Upper lobe of right lung (tissue), 1 donor: ENCODE data around the gene SLC24A4. TPM values are rescaled to one million over a fixed set of nuclear protein-coding genes. Genes with fewer than 3 reads are reported as not detected.

Experiments used
- ATAC-seq: fragments of 200-7000 bp; cut with Tn5 transposase; one replicate; pipeline ENCODE4 v1.9.1; 2020; ENCODE audit warnings: mild to moderate bottlenecking, moderate library complexity
- DNase-seq: peaks from one replicate; pipeline ENCODE4 v3.0.0-alpha.2; 2020
- H3K27ac ChIP-seq: fragments of 200-600 bp; one replicate; pipeline ENCODE4 v1.8.0; 2022
- H3K27me3 ChIP-seq: fragments of 200-600 bp; one replicate; pipeline ENCODE4 v1.8.0; 2022; ENCODE audit warnings: mild to moderate bottlenecking
- H3K36me3 ChIP-seq: fragments of 200-600 bp; one replicate; pipeline ENCODE4 v1.8.0; 2022
- H3K4me1 ChIP-seq: fragments of 200-600 bp; one replicate; pipeline ENCODE4 v1.8.0; 2022
- H3K4me3 ChIP-seq: fragments of 200-600 bp; one replicate; pipeline ENCODE4 v1.8.0; 2022; ENCODE audit warnings: mild to moderate bottlenecking
- H3K9me3 ChIP-seq: fragments of 200-600 bp; one replicate; pipeline ENCODE4 v1.8.0; 2022
- intact Hi-C: fragments of 100-400 bp; cut with DNase I; formaldehyde crosslinking; loops from one replicate; pipeline ENCODE4 v1.11.0; 2022
- total RNA-seq: library from RNA; stranded (reverse); fragmentation: NEBNext Ultra II Directional; extraction: Animal tissue kit (Norgen Biotek cat#: 25700); gene quantifications from one replicate; pipeline ENCODE4 v1.2.1, GENCODE V29; 2021
- TF ChIP-seq, protein P1 (sequence below): fragments of 200-600 bp; IDR thresholded peaks from one replicate; pipeline ENCODE4 v1.8.0; 2022; ENCODE audit warnings: antibody characterized with exemption
- donor health status: DM: no; HTN: yes; CAD: no; lungs with severe emphysema.

SLC24A4 gene
- total RNA-seq, 1 donor from 2014 or later, result 1.6 TPM

DNA sequence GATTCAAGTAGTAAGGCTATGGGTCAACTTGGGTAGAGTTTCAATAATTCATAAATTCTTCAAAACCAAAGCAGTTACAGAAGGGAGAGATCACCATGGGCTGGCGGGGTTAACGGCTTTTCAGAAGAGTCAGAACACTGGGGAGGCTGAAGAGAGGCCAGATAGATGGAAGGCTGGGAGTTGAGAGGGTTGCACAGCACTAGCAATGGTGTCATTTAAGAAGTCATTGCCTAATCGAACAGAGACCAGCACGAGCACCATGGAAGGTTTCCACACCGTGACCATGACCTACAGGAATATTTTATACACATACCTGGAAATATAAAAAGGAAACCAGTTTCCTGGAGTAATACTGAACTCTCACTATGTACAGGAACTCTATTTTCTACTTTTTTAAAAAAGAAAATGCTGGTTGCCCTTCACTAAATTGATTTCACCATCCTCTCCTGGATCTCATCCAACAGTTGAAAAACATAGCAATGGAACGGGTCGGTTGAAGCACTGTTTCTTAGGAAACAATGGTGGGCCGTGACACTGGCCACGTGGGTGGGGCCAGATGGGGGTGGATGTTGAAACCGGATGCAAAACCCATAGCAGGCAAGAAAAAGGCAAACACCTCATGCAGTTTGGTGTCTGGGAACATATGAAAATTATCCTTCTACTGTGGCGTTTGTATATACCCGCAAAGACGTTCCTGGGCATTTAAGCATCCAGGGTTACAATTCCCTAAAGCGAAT lies 152.7 kb downstream of the SLC24A4 start:
- ATAC-seq (peak; percentile 71), DNase-seq (peak; percentile 80)
- Histone ChIP-seq H3K4me3 (no peak overlapping the region), H3K9me3 (no peaks in the 10 kb centered on the region), H3K27ac (peak overlapping the region; percentile 8), H3K36me3 (no peaks in the 10 kb centered on the region), H3K27me3 (no peaks in the 10 kb centered on the region), H3K4me1 (peaks cover 11% of the 10 kb centered on the region)
- TF ChIP-seq, protein P1, sequence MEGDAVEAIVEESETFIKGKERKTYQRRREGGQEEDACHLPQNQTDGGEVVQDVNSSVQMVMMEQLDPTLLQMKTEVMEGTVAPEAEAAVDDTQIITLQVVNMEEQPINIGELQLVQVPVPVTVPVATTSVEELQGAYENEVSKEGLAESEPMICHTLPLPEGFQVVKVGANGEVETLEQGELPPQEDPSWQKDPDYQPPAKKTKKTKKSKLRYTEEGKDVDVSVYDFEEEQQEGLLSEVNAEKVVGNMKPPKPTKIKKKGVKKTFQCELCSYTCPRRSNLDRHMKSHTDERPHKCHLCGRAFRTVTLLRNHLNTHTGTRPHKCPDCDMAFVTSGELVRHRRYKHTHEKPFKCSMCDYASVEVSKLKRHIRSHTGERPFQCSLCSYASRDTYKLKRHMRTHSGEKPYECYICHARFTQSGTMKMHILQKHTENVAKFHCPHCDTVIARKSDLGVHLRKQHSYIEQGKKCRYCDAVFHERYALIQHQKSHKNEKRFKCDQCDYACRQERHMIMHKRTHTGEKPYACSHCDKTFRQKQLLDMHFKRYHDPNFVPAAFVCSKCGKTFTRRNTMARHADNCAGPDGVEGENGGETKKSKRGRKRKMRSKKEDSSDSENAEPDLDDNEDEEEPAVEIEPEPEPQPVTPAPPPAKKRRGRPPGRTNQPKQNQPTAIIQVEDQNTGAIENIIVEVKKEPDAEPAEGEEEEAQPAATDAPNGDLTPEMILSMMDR, result no peak
- intact Hi-C loops, result no loop called here

DNA sequence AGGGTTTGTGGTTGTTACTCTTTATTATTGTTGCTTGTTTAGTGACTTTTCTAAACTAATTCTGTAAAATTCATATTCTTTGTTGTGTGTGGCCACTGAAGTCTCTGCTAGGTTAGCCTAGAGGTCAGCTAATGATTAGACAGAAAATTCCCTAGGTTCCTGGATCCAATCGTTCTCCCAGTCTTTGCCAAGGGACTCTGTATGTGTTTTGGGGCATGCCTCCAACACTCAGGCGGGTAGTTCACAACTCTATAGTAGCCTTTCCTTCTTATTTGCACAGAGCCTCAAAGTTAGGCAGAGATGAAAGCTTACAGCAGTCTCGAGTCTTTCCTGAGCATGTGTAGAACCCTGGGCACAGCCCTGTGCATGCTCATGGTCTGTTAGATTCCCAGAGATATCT lies 157.9 kb downstream of the SLC24A4 start:
- Histone ChIP-seq H3K4me3 (no peak overlapping the region), H3K27ac (no peak overlapping the region), H3K36me3 (no peaks in the 10 kb centered on the region), H3K9me3 (no peaks in the 10 kb centered on the region), H3K4me1 (peaks cover 7% of the 10 kb centered on the region), H3K27me3 (no peaks in the 10 kb centered on the region)
- intact Hi-C loops, result no loop called here
- DNase-seq, result no peak
- TF ChIP-seq, protein P1, result no peak
- ATAC-seq, result no peak

DNA sequence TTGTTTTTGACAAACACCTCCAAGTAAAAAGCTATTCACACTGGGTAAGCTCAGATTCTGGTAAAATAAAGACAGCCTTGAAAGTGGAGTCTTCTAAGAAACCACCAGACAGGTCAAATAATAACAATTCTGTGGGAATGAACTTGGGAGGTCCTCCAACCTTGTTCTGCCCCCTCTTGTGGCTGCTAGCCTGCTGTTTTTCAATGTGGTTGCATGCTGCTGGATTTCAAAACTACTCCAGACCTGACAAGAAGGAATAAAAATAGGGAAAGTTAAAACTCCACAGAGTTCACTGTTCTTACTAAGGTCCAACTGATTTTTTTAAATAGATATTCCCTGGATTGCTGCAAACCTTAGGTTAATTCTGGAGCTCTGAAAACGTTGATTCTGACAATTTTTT lies 158.4 kb downstream of the SLC24A4 start:
- intact Hi-C loops, result no loop called here
- ATAC-seq (no peak), DNase-seq (no peak)
- TF ChIP-seq, protein P1, result peak; percentile 13
- no peaks in the 10 kb centered on the region for H3K27me3 ChIP-seq
- H3K4me3 ChIP-seq, result no peak overlapping the region
- H3K27ac ChIP-seq, result no peak overlapping the region
- H3K36me3 ChIP-seq, result no peaks in the 10 kb centered on the region
- H3K4me1 ChIP-seq, result peaks cover 7% of the 10 kb centered on the region
- H3K9me3 ChIP-seq, result no peaks in the 10 kb centered on the region

DNA sequence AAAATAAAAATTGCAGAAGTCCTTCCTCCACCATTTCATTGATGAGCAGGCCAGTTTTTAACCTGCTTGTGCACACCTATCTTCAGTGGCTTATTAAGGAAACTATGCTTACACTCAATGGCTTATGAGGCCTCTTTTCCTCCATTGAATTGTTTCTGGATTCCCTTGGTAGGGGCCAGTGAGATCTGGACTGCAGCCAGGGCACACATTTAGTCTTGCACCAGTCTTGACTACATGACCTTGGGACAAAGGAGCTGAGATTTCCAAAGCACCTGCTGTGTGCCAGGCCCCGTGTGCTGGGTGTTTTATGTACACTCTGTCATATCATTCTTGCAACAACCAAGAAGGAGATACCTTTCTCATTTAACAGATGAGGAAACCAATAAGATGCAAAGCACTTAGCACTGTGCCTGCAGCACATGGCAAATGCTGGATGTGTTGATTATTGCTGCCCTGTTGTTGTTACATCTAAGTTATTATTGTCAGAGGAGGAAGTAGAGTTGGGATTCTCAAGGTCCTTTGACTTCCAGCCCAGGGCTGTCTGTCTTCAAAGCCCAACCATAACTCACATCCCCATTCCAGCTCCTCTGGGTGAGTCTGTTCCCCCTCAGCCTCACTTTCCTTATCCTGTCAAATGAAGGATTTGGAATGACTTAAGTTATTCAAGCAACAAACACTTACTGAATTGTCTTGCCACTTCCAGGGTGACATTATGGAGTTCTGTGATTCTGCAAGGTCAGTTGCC lies 159.0 kb downstream of the SLC24A4 start:
- Histone ChIP-seq H3K4me3 (no peak overlapping the region), H3K9me3 (no peaks in the 10 kb centered on the region), H3K27ac (no peak overlapping the region), H3K27me3 (no peaks in the 10 kb centered on the region), H3K36me3 (no peaks in the 10 kb centered on the region), H3K4me1 (peaks cover 12% of the 10 kb centered on the region)
- intact Hi-C loops, result no loop called here
- TF ChIP-seq, protein P1, result no peak
- no peak for ATAC-seq
- no peak for DNase-seq

DNA sequence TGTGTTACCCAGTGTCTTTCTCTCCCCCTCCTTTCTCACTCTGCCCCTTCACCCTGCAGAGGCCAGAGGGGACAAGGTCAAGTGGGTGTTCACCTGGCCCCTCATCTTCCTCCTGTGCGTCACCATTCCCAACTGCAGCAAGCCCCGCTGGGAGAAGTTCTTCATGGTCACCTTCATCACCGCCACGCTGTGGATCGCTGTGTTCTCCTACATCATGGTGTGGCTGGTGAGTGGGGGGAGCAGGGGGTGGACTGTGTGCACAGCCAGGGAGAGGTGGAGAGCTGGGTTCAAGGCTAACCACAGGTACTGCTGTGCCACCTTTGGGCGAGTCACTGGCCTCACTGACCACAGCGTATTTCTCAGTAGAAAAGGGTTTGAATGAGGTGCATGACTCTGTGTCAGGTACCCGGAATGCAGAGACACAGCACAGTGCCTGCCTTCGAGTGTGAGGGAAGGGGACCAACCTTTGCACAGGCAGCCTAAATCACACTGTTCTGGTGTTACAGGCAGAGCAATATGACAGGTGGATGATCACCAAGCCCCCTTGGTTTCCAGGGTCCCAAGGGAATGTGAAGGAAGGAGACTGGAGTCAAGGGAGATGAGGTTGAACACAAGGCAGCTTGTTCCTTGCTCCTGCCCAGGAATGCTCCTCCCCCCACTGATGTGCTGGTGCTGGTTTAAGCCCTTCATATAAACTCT lies 159.8 kb downstream of the SLC24A4 start:
- no peaks in the 10 kb centered on the region for H3K9me3 ChIP-seq
- no peak for ATAC-seq
- TF ChIP-seq, protein P1, result no peak
- intact Hi-C loops, result no loop called here
- H3K4me3 ChIP-seq, result no peak overlapping the region
- H3K36me3 ChIP-seq, result no peaks in the 10 kb centered on the region
- H3K4me1 ChIP-seq, result peaks cover 20% of the 10 kb centered on the region
- no peak for DNase-seq
- no peak overlapping the region for H3K27ac ChIP-seq
- H3K27me3 ChIP-seq, result no peaks in the 10 kb centered on the region
